Measurements from ENCODE around the gene NGLY1.

- no peak for TF ChIP-seq CTCF (conservative IDR thresholded peaks at IDR 0.05; ENCODE audit: low read length)
- no peak for TF ChIP-seq EZH2phosphoT487 (IDR thresholded peaks at IDR 0.05; ENCODE audit: borderline replicate concordance, low read depth, low read length)
These were observed 72.2 kb downstream of the NGLY1 start for GRCh38 chr3:25711090-25711489.
